Loucy (cell line): Measurements from ENCODE around the gene P4HA3.

Source experiments
- H2AFZ ChIP-seq: fragments of 200-600 bp; sonication (generic); 2 replicates; pipeline ENCODE4 v1.6.0; 2016; ENCODE audit warnings: antibody characterized with exemption, mild to moderate bottlenecking, low read length, moderate library complexity
- H3F3A ChIP-seq: fragments of 200-600 bp; 2 replicates; pipeline ENCODE4 v1.6.0; 2016; ENCODE audit warnings: antibody characterized with exemption, low read depth, mild to moderate bottlenecking
- H3K27me3 ChIP-seq: fragments of 200-600 bp; sonication (generic); 2 replicates; pipeline ENCODE4 v1.6.1; 2014; ENCODE audit warnings: low read length, mild to moderate bottlenecking; ENCODE audit not compliant: insufficient read depth, poor library complexity, severe bottlenecking
- H3K36me3 ChIP-seq: fragments of 200-600 bp; sonication (generic); 2 replicates; pipeline ENCODE4 v1.6.1; 2016; ENCODE audit warnings: low read length; ENCODE audit not compliant: insufficient read depth
- H3K4me1 ChIP-seq: fragments of 200-600 bp; sonication (generic); 2 replicates; pipeline ENCODE4 v1.5.1; 2014; ENCODE audit warnings: low read length, mild to moderate bottlenecking; ENCODE audit not compliant: insufficient read depth, poor library complexity, severe bottlenecking
- H3K4me2 ChIP-seq: fragments of 200-600 bp; sonication (generic); 2 replicates; pipeline ENCODE4 v1.6.0; 2014; ENCODE audit warnings: antibody characterized with exemption, low read length, low read depth, mild to moderate bottlenecking; ENCODE audit not compliant: poor library complexity, severe bottlenecking
- H3K4me3 ChIP-seq: fragments of 200-600 bp; sonication (generic); 2 replicates; pipeline ENCODE4 v1.5.1; 2014; ENCODE audit warnings: low read length, mild to moderate bottlenecking, mixed read lengths; ENCODE audit not compliant: poor library complexity, severe bottlenecking
- H3K79me2 ChIP-seq: fragments of 200-600 bp; sonication (generic); 2 replicates; pipeline ENCODE4 v1.6.1; 2014; ENCODE audit warnings: low read length; ENCODE audit not compliant: insufficient read depth
- H3K9ac ChIP-seq: fragments of 200-600 bp; sonication (generic); 2 replicates; pipeline ENCODE4 v1.6.0; 2014; ENCODE audit warnings: mild to moderate bottlenecking, low read depth, low read length, moderate library complexity; ENCODE audit not compliant: poor library complexity, severe bottlenecking
- H3K9me2 ChIP-seq: fragments of 200-600 bp; sonication (generic); replicated peaks from 2 replicates; pipeline ENCODE4 v1.6.1; 2016; ENCODE audit warnings: low read depth, low read length, mixed read lengths
- H3K9me3 ChIP-seq: fragments of 200-600 bp; sonication (generic); 2 replicates; pipeline ENCODE4 v1.6.1; 2014; ENCODE audit warnings: mild to moderate bottlenecking, antibody characterized with exemption, low read length, low read depth; ENCODE audit not compliant: insufficient read depth
- H4K20me1 ChIP-seq: fragments of 200-600 bp; sonication (generic); 2 replicates; pipeline ENCODE4 v1.6.0; 2014; ENCODE audit warnings: antibody characterized with exemption, low read length, mild to moderate bottlenecking; ENCODE audit not compliant: insufficient read depth, poor library complexity, severe bottlenecking
- EZH2phosphoT487 ChIP-seq: fragments of 200-600 bp; IDR thresholded peaks from 2 replicates; pipeline ENCODE4 v1.6.1; 2018; ENCODE audit warnings: antibody characterized with exemption, mild to moderate bottlenecking, moderate library complexity, borderline replicate concordance
- TF ChIP-seq, protein P1 (sequence below): fragments of 200-600 bp; sonication (generic); conservative IDR thresholded peaks from 2 replicates; pipeline ENCODE4 v1.5.1; 2014; ENCODE audit warnings: mild to moderate bottlenecking, antibody characterized with exemption, low read length

Gene P4HA3

DNA sequence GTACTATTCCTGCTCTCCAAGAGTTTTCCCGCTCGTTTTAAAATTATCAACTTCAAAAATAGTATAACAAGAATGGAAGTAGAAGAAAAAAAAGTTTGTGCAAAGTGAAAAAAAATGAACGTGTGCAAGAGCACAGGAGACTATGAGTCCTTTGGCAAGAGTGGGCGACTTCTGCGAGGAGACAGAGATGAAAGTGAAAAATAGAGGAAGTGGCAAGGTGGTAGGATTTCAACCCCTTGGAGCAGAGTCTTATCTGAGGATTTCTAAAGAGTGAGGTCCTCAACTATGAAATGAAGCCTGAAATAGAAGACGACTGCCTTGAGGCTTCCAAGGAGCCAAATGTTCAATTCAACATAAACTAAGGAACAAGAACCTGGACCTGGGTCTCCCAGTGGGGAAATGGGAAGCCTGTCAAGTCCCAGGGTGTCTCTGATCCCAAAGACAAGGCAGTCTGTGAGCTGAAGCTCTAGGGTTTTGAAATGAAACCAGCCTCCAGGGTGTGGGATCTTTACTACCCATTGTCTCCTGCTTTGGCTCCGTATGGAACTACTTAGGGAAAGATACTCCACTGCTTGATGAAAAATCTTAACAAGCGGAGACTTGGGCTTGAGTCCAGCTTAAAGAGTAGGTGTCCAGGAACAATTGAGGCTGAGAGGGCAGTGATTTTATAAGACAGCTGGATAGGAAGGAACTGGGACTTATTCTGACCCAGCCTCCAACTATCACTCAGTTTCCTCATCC, 4.8 kb downstream of the P4HA3 start:
- Histone ChIP-seq H2AFZ (no peak overlapping the region), H3K27me3 (no peaks in the 10 kb centered on the region), H3K9me2 (no peaks in the 10 kb centered on the region), H3K4me2 (no peak overlapping the region), H3F3A (no peaks in the 10 kb centered on the region), H3K4me1 (no peaks in the 10 kb centered on the region), H4K20me1 (no peaks in the 10 kb centered on the region), H3K36me3 (no peaks in the 10 kb centered on the region), H3K9me3 (no peaks in the 10 kb centered on the region), H3K79me2 (no peaks in the 10 kb centered on the region), H3K9ac (no peak overlapping the region), H3K4me3 (no peak overlapping the region)
- TF ChIP-seq, protein P1, sequence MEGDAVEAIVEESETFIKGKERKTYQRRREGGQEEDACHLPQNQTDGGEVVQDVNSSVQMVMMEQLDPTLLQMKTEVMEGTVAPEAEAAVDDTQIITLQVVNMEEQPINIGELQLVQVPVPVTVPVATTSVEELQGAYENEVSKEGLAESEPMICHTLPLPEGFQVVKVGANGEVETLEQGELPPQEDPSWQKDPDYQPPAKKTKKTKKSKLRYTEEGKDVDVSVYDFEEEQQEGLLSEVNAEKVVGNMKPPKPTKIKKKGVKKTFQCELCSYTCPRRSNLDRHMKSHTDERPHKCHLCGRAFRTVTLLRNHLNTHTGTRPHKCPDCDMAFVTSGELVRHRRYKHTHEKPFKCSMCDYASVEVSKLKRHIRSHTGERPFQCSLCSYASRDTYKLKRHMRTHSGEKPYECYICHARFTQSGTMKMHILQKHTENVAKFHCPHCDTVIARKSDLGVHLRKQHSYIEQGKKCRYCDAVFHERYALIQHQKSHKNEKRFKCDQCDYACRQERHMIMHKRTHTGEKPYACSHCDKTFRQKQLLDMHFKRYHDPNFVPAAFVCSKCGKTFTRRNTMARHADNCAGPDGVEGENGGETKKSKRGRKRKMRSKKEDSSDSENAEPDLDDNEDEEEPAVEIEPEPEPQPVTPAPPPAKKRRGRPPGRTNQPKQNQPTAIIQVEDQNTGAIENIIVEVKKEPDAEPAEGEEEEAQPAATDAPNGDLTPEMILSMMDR = no peak
- no peak for TF ChIP-seq EZH2phosphoT487

DNA sequence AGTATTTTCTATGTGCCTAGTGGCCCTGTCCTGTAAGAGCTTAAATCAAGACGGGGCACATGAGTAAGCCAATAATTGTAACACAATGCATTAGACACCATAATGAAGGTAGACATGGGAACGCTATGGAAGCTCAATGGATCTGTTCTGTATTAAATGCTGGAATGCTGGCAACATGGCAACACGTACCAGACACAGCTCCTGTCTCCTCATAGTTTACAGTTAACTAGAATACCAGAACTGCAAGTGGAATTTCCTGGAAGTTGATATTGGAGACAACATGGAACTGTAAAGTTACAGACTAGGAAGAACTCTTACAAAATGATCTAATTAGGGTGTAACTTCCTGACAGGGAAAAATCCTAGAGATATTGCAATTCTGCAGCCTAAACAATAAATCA, 12.4 kb downstream of the P4HA3 start:
- H3F3A ChIP-seq = no peaks in the 10 kb centered on the region
- TF ChIP-seq, protein P1 = no peak
- no peak for TF ChIP-seq EZH2phosphoT487
- H2AFZ ChIP-seq = no peak overlapping the region
- no peak overlapping the region for H3K4me2 ChIP-seq
- H3K36me3 ChIP-seq = no peaks in the 10 kb centered on the region
- no peak overlapping the region for H3K9ac ChIP-seq
- H3K27me3 ChIP-seq = no peaks in the 10 kb centered on the region
- H3K9me2 ChIP-seq = no peaks in the 10 kb centered on the region
- no peaks in the 10 kb centered on the region for H3K9me3 ChIP-seq
- H3K4me1 ChIP-seq = no peaks in the 10 kb centered on the region
- H4K20me1 ChIP-seq = no peaks in the 10 kb centered on the region
- no peak overlapping the region for H3K4me3 ChIP-seq
- H3K79me2 ChIP-seq = no peaks in the 10 kb centered on the region

DNA sequence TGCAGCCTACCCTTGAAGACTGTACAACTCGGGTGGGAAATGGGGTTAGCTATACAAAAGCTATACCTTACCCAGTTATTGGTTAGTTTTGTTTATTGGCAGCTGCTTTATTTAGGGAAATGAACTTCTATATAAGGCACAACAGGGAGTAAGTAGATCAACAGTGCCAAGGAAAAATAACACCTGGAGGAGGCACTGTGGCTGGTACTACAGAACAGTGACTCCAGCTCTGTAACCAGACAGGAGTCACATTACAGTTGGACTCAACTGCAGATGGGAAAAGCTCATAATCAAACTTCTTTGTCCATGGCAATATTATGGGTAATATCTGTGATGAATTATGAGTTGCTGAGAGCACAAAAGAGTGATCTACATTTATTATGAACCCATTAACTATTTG, 14.0 kb downstream of the P4HA3 start:
- no peaks in the 10 kb centered on the region for H3K9me3 ChIP-seq
- H3K4me2 ChIP-seq = no peak overlapping the region
- no peak for TF ChIP-seq EZH2phosphoT487
- TF ChIP-seq, protein P1 = no peak
- H3K9ac ChIP-seq = no peak overlapping the region
- H3K4me3 ChIP-seq = no peak overlapping the region
- H3K4me1 ChIP-seq = no peaks in the 10 kb centered on the region
- H3K36me3 ChIP-seq = no peaks in the 10 kb centered on the region
- no peaks in the 10 kb centered on the region for H3K79me2 ChIP-seq
- H4K20me1 ChIP-seq = no peaks in the 10 kb centered on the region
- H3K9me2 ChIP-seq = no peaks in the 10 kb centered on the region
- H3K27me3 ChIP-seq = no peaks in the 10 kb centered on the region
- H3F3A ChIP-seq = no peaks in the 10 kb centered on the region
- no peak overlapping the region for H2AFZ ChIP-seq
